HUES6 (cell line): ENCODE data around the gene PHC2.

Experiments used
- H3K27ac ChIP-seq: 2 replicates; pipeline ENCODE4 v1.7.0; 2013; ENCODE audit warnings: low read depth, mild to moderate bottlenecking, low read length, inconsistent platforms
- H3K27me3 ChIP-seq: 2 replicates; pipeline ENCODE4 v1.6.1; 2013; ENCODE audit warnings: low read length; ENCODE audit not compliant: control insufficient read depth, insufficient read depth
- H3K36me3 ChIP-seq: 2 replicates; pipeline ENCODE4 v1.6.1; 2013; ENCODE audit warnings: low read length; ENCODE audit not compliant: control insufficient read depth, insufficient read depth
- H3K4me1 ChIP-seq: 2 replicates; pipeline ENCODE4 v1.6.1; 2013; ENCODE audit warnings: low read length; ENCODE audit not compliant: control insufficient read depth, insufficient read depth
- H3K4me3 ChIP-seq: 2 replicates; pipeline ENCODE4 v1.5.1; 2013; ENCODE audit warnings: low read depth, low read length
- H3K9ac ChIP-seq: one replicate; pipeline ENCODE4 v1.6.1; 2013; ENCODE audit warnings: mild to moderate bottlenecking, low read length
- H3K9me3 ChIP-seq: 2 replicates; pipeline ENCODE4 v1.6.1; 2013; ENCODE audit warnings: low read depth, low read length; ENCODE audit not compliant: control insufficient read depth, insufficient read depth

Gene PHC2

DNA sequence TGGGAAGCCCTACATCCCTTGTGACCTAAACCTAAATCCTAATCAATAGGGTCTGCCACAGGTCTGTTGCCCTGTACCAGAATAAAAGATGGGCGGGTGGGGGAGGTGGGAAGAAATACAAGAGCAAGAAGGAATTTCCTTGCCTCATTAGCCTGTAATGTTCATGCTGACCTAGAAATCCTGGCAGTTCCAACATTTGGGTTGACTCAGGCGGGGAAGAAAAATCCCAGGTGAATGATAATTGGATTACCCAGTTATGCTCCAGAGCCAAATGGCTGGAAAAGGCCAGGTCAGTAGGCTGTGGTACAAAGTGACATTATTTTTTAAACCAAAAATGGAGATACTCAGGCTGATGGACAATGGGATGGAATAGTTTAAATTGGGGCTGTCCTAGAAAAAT is 82.7 kb downstream of the PHC2 start:
- Histone ChIP-seq H3K27me3 (peaks cover 87% of the 10 kb centered on the region), H3K4me3 (peak overlapping the region; percentile 67), H3K9ac (no peak overlapping the region), H3K27ac (no peak overlapping the region), H3K9me3 (no peaks in the 10 kb centered on the region), H3K4me1 (peaks cover 33% of the 10 kb centered on the region), H3K36me3 (no peaks in the 10 kb centered on the region)

DNA sequence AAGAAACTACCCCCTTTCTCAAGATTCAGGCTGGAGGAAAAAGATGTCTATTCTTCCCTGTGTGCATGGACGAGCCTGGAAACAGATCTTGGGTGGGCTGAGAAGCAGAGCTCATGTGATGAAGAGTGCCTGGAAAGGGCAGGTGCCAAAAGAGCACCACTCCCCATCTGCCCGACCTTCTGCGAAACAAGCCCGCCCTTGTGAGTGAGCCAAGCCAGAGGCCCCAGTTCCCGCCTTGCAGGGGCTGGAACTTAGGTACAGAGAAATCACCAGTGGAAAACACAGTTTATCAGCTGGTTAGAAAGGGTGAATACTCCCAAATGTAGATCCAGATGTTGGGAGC is 83.3 kb downstream of the PHC2 start:
- Histone ChIP-seq H3K4me3 (peak overlapping the region; percentile 17; the same call in 1 of the 2 replicates), H3K9me3 (no peaks in the 10 kb centered on the region), H3K27ac (no peak overlapping the region), H3K9ac (no peak overlapping the region), H3K27me3 (peaks cover 82% of the 10 kb centered on the region), H3K4me1 (peaks cover 38% of the 10 kb centered on the region), H3K36me3 (no peaks in the 10 kb centered on the region)

DNA sequence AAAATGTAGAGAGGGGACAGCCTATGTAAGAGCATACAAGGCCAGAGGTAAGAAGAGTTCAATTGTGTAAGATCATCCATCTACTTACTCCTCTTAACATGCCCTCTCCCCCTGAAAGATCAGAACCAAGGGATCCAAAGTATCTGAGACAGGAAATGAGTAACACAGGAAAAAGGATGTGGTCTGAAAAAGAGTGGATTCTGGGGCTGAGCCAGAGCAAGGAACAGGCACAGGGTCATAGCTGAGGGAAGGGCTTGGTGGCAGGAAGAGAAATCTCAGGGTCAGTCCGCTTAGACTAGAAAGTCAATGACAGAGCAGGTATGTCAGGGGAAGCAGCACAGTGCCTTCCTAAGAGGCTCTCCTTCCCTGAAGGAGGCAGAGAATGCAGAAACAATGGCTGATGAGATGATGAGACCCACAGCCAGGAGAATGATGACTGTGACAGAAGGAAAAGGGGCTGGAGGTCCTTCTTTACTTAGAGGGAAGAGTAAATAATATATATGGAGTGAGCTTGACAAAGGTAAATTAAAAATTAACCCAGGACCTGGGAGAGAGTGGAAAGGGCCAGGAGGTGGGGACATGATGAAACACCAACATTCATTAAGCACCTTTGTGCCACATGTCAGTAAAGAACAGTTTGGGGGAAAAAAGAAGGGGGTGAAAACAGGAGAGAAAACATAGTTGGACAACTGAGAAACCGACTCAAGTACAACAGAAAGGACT is 83.8 kb downstream of the PHC2 start:
- Histone ChIP-seq H3K27me3 (peaks cover 76% of the 10 kb centered on the region), H3K4me1 (peaks cover 43% of the 10 kb centered on the region), H3K4me3 (0 out of 2 replicates have a peak overlapping the region, but pooled peaks have one; percentile 17), H3K27ac (no peak overlapping the region), H3K36me3 (no peaks in the 10 kb centered on the region), H3K9ac (no peak overlapping the region), H3K9me3 (no peaks in the 10 kb centered on the region)

- Histone ChIP-seq H3K4me3 (no peak overlapping the region), H3K36me3 (no peaks in the 10 kb centered on the region), H3K27ac (no peak overlapping the region), H3K4me1 (peaks cover 49% of the 10 kb centered on the region), H3K9ac (no peak overlapping the region), H3K9me3 (no peaks in the 10 kb centered on the region), H3K27me3 (peaks cover 76% of the 10 kb centered on the region)
Measured at GRCh38 chr1:33346533-33346926, 84.4 kb downstream of the PHC2 start.

GRCh38 chr1:33344896-33345560 is 85.9 kb downstream of the PHC2 start:
- Histone ChIP-seq H3K27me3 (peaks cover 69% of the 10 kb centered on the region), H3K4me1 (peaks cover 54% of the 10 kb centered on the region), H3K36me3 (no peaks in the 10 kb centered on the region), H3K27ac (no peak overlapping the region), H3K4me3 (no peak overlapping the region), H3K9ac (no peak overlapping the region), H3K9me3 (no peaks in the 10 kb centered on the region)

DNA sequence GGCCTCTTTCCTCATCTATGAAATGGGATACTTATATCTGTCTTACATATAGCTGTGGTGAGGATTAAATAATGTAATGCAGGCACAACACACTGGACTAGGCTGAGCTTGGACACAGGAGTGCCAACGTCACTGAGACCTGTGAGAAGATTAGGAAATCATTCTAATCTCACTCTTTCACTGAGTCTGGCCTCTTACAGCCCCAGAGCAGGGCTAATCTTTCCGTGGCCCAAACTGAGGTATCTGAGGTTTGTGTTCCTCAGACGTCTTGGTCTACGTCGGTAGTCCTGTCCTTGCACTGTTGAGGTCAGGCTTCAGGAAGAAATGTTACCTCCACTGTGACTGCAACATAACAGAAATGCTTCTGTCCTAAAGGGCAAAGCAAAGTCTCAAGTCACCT is 87.4 kb downstream of the PHC2 start:
- peaks cover 73% of the 10 kb centered on the region for H3K27me3 ChIP-seq
- no peaks in the 10 kb centered on the region for H3K9me3 ChIP-seq
- H3K36me3 ChIP-seq, result no peaks in the 10 kb centered on the region
- H3K9ac ChIP-seq, result no peak overlapping the region
- no peak overlapping the region for H3K27ac ChIP-seq
- no peak overlapping the region for H3K4me3 ChIP-seq
- peaks cover 66% of the 10 kb centered on the region for H3K4me1 ChIP-seq

DNA sequence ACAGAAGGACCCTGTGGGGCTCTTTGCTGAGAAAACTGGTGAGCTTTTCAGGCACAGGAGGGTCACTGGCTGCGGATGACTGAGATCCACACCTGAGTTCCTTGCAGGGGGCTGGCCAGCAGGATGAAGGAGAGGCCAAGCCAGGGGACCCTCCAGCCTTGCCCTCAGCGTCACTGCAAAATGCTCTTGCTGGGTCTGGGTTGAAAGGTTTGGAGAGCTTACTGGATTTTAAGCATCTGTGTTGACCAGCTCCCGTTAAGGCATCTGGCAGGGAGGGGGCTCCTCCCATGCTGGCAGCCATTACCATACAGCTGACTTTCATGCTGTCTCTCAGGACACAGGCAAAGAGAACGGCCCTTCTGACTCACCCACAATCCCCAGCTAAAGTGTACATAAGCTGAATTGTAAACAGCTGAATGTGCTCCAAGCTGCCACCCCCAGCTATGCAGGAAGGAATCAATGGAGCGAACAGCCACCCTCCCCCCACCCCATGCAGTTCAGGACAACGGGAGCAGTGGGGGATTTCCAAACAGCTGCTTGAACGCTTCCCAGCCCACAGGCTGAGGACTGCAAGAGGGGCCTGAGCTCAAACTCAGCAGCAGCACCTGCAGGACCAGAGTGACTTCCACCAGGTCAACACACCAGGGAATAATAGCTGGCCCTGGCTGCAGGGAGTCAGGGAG is 88.7 kb downstream of the PHC2 start:
- Histone ChIP-seq H3K27ac (no peak overlapping the region), H3K9ac (no peak overlapping the region), H3K4me3 (peak overlapping the region; percentile 5; the same call in 1 of the 2 replicates), H3K9me3 (no peaks in the 10 kb centered on the region), H3K4me1 (peaks cover 65% of the 10 kb centered on the region), H3K27me3 (peaks cover 72% of the 10 kb centered on the region), H3K36me3 (no peaks in the 10 kb centered on the region)

DNA sequence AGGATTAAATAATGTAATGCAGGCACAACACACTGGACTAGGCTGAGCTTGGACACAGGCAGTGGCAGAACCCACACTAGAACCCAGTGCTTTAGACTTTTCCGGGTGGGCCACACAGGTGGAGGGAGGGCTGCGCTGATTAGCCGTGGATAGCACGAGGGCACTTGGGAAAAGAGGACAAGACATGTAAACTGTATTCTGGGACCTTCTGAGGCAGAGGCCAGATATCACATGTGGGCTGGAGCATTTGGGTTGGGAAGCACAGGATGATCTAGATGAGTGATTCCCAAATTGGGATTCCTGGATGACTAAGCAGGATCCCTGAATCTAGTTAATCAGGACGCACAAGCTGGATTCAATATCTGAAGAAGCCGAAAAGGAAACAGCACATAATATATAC is 89.7 kb downstream of the PHC2 start:
- Histone ChIP-seq H3K27ac (no peak overlapping the region), H3K4me3 (no peak overlapping the region), H3K9ac (no peak overlapping the region), H3K9me3 (no peaks in the 10 kb centered on the region), H3K4me1 (peaks cover 57% of the 10 kb centered on the region), H3K36me3 (no peaks in the 10 kb centered on the region), H3K27me3 (peaks cover 69% of the 10 kb centered on the region)

- H3K4me3 ChIP-seq, result no peak overlapping the region
- no peak overlapping the region for H3K27ac ChIP-seq
- H3K36me3 ChIP-seq, result no peaks in the 10 kb centered on the region
- no peak overlapping the region for H3K9ac ChIP-seq
- H3K4me1 ChIP-seq, result peaks cover 57% of the 10 kb centered on the region
- H3K27me3 ChIP-seq, result peaks cover 67% of the 10 kb centered on the region
- no peaks in the 10 kb centered on the region for H3K9me3 ChIP-seq
Measured at GRCh38 chr1:33339413-33339812, 91.5 kb downstream of the PHC2 start.

GRCh38 chr1:33338440-33339211 is 92.3 kb downstream of the PHC2 start:
- Histone ChIP-seq H3K36me3 (no peaks in the 10 kb centered on the region), H3K4me1 (peaks cover 57% of the 10 kb centered on the region), H3K9ac (peak overlapping the region; percentile 21), H3K27ac (no peak overlapping the region), H3K4me3 (no peak overlapping the region), H3K9me3 (no peaks in the 10 kb centered on the region), H3K27me3 (peaks cover 65% of the 10 kb centered on the region)
